ENCODE measurements around the gene SUPT3H.

Gene SUPT3H

DNA sequence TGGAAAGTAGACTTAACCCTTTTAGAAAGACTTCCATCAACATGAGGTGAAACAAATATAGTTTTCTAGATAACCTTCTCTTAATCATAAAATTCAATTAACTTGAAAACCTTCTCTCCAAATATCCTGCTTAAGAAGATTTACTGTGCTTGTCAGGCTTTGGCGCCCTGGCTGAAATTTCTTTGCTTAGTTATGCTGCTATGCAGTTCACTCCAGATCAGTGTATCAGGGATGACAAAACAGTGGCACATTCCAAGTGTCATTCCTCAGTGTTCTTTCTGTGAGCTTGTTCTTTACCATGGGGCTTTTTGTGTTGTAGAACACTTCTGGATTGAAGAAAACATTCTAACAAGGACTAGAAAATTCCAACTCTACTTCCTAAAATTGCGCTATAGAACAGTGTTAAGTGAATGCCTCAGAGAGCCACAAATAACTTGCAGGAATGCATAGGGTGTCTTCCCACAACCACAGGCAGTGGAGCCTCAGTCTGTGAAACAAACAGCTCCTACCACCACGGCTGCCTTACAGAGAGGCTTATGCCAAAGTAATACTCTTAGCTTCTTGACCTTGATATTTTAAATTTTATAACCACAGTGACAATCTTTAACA is 546.6 kb downstream of the SUPT3H start:
- no peak for DNase-seq

GRCh38 chr6:44829836-44830235 is 547.9 kb downstream of the SUPT3H start:
- DNase-seq: no peak

DNA sequence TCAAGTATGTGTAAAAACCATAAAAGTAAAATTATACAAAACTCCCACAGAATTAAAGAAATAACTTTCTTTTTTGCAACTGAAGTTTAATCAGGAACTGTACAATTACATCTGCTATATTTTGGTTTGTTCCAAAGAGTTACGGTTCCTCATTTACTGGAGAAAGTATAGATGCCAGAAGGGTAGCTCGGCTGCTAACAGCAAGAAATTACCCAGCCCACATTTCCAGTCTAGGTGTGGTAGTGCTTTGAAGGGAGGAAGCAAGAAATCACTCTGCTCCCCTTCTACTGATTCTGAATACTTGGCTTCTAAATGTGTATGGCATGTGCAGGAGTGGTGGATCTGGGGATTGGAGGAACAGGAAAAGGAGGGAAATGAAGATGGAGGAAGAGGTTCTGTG is 549.0 kb downstream of the SUPT3H start:
- no peak for DNase-seq

GRCh38 chr6:44826025-44826676 is 551.6 kb downstream of the SUPT3H start:
- no peak for DNase-seq

DNA sequence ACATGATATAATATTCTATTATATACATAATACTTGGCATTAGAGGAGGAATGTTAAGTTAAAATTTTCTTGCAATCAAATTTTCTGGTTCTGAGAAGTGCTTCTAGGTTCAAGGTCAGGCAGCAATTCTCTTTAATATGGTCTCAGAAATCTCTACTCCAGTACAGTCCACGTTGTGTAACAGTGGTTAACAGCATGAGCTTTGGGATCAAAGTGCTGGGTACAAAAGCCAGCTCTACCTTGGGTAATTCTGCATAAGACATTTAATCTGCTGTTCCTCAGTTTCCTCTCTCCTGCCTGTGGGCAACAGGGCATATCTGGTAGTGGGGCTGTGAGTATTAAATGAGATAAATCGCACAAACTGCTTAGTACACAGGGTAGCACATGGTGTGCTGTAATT is 552.5 kb downstream of the SUPT3H start:
- DNase-seq: no peak

GRCh38 chr6:44824567-44824966 is 553.2 kb downstream of the SUPT3H start:
- DNase-seq: no peak

DNA sequence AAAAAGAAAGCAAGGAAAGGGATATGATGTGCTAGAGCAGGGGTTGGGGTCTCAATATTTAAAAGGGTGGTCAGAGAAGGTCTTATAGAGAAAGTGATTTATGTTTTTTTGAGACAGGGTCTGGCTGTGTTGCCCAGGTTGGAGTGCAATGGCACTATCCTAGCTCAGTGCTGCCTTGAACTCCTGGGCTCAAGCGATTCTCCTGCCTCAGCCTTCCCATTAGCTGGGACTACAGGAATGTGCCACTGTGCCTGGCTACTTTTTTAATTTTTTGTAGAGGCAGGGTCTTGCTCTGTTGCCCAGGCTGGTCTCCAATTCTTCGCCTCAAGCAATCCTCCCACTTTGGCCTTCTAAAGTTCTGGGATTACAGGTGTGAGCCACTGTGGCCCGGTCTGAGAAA is 557.0 kb downstream of the SUPT3H start:
- no peak for DNase-seq

DNA sequence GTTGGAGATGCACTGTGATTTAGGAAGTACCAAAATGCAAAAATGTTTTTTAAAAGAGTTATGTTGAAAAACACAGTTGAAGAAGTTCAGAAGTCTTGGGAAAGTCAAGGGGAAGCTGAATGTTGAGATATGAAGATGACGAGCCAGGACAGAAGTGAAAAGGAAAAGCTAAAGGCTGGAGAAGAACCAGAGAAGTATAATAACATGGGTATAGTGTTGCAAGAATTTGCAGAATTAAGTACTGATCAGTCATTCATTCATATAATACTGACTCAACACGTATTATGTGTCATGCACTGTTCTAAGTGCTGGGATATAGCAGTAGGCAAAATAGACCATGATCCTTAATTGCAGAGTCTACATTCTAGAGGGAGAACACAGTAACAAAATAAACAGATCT is 557.4 kb downstream of the SUPT3H start:
- DNase-seq: no peak

DNA sequence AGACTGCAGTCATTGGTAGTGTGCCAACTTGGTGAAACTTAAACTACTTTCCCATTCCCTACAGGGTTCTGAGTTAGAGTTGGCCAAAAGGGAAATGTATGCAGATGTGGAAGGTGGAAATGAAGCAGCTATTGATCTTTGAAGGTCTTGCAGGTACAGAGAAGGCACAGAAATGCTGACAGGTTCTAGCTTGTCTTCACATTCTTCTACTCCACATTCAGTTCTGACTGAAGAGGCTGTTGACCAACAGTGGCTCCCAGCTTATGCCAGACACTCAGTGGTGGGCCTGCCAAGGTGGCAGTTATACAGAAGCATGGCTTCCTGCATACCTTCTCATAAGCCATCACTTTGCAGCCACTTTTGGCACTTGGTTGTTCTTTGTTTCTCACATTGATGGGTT is 566.3 kb downstream of the SUPT3H start:
- DNase-seq: no peak

- no peak for DNase-seq
Measured at GRCh38 chr6:44809258-44809657, 568.5 kb downstream of the SUPT3H start.

DNA sequence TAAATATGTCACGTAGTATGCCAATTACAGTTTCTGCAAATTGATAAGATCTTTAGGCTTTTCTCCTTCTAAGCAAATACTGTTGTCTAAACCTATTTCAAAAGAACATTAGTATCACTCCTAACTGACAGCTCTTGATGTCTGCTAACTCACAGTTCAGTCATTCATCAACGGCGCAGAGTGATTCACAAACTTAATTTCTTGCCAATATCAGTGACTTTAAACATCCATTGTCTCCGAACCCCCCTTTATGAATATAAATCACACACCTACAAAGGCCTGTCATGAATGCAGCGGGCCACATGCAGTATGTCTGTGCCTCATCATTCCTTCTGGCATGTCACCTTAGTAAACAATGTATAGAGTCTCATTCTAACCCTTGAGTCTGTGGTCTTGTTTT is 569.6 kb downstream of the SUPT3H start:
- DNase-seq: no peak

GRCh38 chr6:44806656-44807055 is 571.1 kb downstream of the SUPT3H start:
- no peak for DNase-seq

GRCh38 chr6:44805238-44805846 is 572.4 kb downstream of the SUPT3H start:
- DNase-seq: no peak

DNA sequence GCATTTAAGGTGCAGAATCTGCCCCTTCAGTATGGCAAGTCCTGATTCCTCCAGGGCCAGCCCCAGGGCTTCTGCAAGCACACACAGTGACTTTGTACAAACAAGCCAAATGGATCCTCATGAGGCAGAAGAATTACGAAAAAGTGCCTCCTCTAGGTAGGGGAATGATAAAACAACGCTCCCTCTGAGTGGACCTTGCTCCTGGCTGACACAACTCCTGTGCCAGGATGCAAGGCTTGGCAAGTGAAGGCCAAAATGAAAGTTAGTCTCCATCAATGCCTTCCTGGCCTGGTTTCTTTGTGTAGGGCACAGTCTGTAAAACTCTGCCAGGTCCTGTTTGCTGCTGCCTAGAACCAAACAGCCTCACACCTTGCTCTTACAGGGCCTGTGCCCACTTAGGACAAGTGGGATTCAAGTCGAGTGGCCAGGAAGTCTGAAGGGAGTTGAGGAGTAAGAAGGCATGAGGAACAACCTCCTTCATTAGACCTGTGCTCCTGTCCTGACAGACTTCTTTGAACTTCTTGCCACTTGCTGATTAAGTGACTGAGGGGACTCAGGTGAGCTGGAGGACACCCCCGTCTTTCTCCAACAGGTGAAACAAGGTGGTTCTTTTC is 573.1 kb downstream of the SUPT3H start:
- no peak for DNase-seq

DNA sequence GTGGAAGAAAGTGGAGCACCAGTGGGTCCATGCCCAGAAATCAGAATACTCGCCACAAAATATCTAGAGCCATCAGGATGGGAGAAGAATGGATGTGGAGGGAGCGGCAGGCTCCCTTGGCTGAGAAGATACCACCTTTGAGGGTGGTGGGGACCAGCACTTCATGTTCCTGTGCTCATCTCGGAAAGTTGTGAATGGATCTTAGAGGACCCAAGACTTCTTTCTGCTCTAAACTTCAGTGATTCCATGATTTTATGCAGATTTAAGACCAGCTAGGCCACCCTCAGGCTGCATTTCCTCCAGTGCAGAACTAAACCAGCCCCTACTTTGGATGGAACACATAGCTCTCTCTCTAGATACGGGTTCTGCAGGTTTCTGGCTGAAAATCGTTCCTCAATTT is 573.7 kb downstream of the SUPT3H start:
- DNase-seq: no peak

DNA sequence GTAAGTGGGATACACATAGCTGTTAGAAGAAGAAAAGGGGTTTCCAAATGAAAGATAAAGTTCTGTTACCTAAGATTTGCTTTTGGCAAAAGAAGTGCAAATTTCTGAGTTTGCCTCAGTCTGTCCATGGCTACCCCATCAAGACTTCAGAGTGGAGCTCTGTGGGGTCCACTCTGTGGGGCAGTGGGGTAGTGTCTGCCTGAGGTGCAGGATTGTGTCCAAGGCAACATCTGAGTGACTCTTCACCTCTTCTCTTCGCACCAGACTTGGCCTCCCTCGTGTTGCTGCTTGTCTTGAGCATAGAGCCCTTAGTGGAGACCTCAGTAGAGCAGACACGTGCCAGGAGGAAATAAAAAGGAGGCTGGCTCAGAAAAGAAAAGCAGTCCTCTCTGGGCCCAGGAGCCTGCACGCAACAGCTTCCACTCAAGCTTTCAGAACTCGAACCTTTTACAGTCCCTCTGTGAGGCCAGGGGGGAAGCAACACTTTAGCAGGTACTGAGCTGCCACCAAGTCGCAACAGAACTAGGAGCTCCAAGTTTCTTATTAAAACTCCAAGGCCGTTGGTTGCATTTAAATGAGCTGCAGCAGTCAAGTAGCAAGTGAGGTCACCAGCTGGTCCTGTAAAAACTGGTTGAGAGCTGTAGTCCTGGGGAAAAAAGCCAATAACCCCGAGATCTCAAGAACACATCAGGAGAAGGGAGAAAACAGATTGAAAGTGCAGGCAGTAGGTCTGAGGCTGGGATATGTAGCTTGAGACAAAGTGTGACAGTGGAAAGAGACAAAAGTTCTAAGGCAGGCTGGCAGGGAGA is 576.7 kb downstream of the SUPT3H start:
- DNase-seq: peak; percentile 21

DNA sequence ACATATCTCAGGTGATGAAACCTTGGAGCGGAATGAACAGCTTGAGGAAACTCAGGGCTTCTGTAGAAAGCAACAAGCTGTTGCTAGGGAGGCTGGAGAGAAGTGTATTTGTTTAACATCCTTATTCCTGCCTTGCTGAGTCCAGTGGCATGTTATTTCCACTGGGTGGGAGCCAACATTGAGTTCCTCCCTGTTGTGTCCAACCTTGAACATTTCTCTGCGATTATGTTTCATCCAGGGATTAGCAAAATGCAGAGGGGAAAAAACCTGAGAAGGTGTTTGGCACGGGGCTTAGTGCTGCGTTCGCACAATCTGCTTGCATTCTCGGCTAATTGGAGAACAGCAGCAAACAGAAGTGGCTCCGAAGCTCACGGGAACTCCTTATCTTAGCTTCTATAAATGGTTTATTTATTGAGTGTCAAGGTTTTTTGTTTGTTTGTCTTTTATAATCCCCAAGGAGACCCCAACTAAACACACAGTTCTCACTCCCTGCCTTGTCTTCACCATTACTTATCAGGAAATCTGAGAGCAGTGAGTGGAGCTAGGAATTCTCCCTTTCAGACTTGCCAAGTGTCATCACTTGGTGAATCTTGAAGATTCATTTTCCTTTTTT is 577.5 kb downstream of the SUPT3H start:
- peak; percentile 27 for DNase-seq

DNA sequence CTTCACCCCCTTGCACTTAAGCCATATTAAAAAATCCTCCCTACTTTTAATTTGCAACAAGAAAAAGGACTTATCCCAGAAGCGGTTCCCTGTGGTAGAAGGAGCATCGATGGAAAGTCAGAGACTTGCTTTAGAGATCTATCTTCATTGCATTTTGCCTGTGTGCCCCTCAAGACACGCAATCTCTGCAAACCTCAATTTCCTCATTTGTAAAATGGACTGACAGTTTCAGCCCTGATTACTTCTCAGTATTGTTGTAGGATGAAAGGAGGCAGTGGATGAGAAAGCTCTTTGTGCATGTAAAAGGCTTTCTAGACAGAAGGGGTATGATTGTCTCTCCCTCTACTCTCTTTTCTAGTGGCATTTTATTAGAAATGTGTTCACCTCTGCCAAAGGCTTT is 580.0 kb downstream of the SUPT3H start:
- no peak for DNase-seq

DNA sequence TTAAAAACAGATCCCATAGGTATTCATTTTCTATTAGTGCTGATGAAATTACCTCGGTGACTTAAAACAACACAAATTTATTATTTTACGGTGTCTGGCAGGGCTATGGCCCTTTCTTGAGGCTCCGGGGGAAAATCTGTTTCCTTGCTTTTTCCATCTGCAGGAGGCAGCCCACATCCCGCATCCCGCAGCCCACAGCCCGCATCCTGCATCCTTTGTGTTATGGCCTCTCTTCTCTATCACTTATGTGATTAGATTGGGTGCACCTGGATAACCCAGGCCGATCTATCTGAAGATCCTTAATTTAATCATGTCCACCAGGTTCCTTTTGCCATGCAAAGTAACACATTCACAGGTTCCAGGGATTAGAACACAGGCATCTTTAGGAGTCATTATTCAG is 582.4 kb downstream of the SUPT3H start:
- DNase-seq: no peak

GRCh38 chr6:44789806-44790205 is 587.9 kb downstream of the SUPT3H start:
- no peak for DNase-seq

GRCh38 chr6:44789061-44789460 is 588.7 kb downstream of the SUPT3H start:
- no peak for DNase-seq

- no peak for DNase-seq
Measured at GRCh38 chr6:44788387-44788981, 589.2 kb downstream of the SUPT3H start.

Data from right kidney (tissue), 1 donor.